Amniotic epithelial cell (primary cell): Measurements from ENCODE around the gene COMTD1.

ENCODE experiments used
- DNase-seq: peaks from one replicate; pipeline ENCODE4 v3.0.0-alpha.2; 2010; ENCODE audit warnings: low read depth

COMTD1 gene

DNA sequence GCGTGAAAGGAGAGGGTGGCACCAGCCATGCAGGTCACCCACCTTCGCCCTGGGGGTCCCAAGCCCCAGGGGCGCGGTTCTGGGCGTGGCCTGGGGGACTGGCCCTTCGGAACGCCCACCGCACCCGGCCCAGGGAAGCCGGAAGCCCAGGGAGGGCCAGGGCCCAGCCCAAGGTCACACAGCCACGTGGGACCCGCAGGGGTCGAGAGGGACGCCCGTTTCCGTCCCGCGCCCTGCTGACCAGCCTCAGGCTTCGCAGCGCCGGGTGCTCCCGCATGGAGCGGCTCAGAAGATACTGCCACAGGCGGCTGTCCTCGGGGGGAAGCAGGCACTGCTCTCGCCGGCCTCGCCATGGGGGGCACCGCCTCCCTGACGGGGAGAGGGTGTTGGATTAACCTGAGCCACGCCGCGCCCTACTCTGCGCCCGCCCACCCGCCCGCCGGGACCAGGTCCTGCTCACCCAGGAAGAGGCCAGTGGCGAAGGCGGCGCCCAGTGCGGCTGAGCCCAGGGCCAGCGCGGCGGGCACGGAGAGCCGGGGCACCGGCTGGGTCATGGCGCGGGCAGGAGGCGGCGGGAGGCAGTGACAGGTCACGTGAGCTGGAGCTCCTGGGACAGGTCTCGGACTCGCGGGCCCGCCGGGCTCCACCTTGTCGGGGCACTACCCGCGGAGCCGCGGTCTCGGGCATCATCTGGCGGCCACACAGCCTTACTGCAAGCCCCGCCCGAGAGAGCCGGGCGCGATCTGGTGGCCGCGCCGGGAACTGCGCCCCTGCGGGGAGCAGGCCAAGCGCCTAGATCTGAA lies at the start of gene COMTD1:
Gene COMTD1 (minus strand): TSS at position 583 of the 803 bp plus-strand sequence. CDS start 29 bp downstream, at position 554.
- DNase-seq: peak; percentile 72

DNA sequence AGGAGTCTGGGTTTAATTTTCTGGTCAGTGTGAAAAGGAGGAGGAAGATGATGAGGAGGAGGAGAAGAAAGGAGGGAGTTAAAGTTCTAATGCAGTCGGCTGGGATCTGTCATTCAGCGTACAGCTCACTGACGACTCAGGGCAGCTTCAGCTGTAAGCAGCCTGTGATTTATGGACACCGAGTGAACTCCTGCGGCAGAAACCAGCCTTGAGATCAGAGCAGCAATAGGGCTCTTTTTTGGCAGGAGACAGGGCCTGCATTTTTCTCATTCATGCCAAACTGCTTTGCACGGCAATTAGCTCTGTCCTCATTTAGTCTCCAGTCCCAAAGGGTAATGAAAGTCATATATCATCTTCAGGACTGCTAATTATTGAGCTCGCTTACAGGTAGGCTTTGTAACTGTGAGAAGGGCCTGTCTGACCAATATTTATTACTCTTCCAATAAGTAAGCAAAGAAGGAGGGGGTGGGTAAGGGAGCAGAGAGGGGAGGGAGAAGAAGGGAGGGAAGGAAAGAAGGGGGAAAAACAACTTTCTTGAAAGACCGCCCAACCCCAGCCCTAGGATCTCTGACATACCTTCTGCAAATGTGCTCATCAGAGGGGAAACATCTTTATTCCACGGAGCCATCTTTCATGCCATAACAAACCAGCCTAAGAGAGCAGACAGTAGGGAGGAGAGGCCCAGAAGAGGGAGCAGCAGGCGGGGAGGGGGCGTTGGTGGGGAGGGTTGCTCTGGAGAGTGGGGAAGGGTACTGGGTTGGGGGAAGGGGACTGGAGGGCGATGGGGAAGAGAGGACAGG lies 48.1 kb upstream of the COMTD1 start:
- peak; percentile 77 for DNase-seq

DNA sequence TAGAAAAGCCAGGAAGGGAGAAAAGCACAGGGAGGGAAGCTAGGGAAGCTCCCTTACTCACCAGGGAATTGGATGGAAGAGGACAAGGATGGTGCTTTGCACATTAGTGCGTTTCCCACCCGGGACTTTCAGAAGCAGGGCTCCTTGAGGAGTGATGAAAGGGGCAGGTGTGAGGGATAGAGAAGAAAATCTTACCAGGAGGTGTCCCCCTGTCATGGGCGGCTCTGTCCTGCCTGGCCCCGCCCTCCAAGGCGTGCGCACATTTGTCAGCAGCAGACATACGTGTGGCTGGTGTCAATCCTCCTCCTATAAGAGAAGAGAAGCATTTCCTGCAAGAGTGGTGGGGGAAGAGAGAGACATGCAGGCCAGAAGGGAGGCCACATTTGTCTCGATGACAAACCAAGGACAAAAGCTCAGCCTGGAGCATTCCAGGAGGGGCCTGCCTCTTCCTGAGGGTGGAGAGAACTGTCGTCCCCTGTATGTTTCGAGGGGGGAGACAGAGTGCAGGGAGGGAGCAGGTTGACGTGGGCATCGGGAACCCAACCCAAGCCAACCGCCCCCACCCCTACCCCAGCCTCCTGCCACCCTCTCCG lies 47.4 kb upstream of the COMTD1 start:
- DNase-seq: no peak

GRCh38 chr10:75281974-75282373 lies 46.2 kb upstream of the COMTD1 start:
- no peak for DNase-seq

- no peak for DNase-seq
These were observed 44.5 kb upstream of the COMTD1 start for GRCh38 chr10:75280236-75280635.

DNA sequence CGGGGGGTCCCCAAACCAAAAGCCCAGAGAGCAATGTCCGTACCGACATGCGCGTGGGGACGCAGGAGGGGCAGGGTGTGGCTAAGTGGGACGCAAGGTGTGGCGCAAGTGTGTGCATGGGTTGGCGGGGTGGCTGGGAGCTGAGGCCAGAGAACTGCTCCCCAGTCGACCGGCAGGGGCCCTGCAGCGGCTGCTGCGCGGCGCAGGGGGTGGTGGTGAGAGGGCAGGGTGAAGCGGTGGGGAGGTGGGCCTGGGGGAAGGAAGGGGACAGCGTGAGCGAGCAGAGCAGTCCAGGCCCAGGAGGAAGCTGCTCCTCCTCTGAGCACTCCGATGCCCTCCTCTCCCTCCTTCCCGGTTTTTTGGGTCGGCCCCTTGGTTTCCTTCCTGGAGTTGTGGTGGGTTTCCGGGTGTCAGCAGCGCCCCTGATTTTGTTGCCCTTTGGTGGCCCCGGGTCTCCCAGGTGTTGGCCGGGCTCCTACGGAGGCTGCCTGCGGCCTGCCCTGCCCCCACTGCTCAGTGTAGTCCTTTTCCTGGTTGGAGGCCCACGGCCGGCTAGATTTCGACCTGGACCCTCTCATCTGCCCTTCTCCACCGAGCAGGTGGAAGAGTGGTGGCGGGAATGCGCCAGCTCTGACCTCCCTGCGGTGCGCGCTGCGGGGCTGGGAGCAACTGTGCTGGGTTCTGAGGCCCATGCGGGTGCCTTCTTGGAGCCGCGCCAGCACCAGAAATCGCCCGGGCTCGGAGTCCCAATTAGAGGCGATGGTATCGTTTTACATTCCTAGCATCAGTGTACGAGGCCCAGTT lies 40.5 kb upstream of the COMTD1 start:
- no peak for DNase-seq

DNA sequence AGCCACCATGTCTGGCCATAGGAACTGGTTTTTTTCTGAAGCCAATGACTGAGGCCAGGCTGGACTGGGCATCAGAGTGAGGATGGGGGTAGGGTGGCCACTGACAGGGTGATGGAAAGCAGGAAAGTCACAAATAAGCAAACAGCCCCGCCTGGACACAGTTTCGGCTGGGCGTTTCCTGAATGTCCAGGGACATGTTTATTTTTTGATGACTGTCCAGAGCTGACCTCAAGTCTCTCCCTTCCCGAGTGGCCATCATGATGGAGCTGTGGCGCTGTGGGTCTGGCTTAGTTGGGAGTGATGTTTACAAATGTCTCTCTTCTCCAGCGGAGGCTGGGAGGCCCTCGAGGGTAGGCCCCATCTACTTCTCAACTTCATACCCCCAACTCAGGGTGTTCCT lies 37.1 kb upstream of the COMTD1 start:
- DNase-seq: no peak

DNA sequence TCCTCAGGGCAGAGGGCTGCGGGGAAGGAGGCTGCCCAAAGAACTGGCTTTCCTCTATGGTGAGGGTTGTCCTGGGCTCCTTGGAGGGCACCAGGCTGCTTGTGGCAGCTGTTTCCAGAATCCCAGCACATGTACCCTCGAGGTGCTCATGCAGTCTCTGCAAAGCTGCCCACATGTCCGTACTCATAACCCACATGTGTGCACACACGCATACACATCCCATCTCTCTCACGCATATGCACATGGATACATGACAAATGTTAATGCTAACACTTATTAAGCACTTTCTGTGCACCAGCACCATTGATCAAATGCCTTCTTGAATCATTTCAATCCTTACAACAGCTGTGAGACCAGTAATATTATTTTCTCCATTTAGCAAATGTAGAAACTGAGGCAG lies 36.3 kb upstream of the COMTD1 start:
- DNase-seq: no peak

GRCh38 chr10:75269605-75270004 lies 33.8 kb upstream of the COMTD1 start:
- no peak for DNase-seq

GRCh38 chr10:75266945-75267344 lies 31.2 kb upstream of the COMTD1 start:
- peak; percentile 16 for DNase-seq

DNA sequence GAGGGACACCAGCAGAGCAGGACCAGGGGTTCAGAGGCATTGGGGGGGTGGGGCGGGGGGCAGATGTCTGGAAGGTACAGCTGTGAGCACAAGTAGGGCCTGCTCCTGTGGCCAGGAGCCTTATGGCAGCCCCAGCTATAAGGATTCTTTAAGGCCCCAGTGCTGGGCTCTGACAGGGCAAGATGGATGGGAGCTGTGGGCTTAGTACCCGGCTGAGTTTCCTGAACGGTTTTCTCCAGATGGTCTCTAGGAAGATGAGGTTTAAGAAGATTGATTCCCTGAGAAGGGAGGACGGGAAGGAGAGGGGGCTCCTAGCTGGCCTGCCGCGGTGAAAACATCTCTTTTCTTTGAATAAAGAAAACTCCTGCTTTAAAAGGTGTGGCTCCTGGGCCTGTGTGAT lies 30.1 kb upstream of the COMTD1 start:
- no peak for DNase-seq

DNA sequence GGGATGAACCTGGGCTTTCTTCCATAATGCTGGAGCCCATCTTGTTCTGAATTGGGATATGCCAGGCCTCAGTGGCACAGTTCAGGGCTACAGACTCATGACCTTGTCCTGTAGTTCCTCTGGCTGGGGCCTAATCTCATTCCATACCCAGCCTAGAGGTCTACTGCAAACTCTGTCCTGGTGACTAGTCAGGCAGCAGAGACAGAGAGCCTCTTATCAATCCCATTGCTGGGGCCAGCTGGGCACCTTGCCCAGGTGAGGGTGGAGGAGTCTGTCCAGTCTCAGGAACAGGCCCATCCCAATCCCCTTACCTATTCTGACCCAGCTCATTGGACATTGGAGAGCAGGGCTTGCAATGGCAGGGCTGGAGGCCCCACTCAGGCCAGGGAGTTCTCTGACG lies 28.0 kb upstream of the COMTD1 start:
- no peak for DNase-seq

DNA sequence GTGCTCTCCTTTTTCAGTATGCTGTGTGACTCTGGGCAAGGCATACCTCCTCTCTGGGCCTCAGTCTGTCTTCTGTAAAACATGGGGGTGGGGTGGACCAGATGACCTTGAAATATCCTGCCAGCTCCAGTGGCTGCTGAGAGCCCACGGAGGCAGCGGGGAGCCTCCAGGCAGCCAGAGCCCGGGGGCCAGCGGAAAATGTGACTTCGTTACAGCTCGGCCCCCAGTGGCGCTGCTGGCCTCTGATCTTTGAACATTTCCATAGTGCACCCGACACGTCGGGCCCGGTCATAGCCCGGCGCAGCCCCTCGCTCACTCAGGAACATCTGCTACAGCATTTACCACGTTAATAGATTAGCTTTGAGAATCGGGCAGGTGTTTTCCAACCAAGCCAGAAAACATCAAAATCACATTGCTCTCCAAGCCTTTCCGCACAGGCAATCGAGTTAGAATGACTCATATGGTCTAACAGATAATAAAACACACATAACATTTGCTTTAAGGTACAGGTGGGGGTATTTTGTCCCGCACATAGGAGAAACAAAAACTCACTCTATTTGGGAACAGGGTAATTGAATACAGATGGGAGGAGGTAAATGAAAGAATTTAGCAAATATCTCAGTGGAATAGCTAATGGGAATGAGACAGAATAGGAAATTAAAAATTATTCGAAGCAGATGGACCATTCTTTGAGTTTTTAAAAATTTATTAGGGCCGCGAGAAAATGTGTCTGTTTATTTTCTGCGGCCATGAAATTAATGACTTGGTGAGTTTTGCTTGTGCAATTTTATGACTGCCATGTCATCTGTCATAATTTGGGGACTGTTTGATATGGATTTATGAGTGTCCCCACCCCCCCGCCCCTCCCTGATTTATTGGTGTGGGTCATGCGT lies 26.3 kb upstream of the COMTD1 start:
- no peak for DNase-seq

DNA sequence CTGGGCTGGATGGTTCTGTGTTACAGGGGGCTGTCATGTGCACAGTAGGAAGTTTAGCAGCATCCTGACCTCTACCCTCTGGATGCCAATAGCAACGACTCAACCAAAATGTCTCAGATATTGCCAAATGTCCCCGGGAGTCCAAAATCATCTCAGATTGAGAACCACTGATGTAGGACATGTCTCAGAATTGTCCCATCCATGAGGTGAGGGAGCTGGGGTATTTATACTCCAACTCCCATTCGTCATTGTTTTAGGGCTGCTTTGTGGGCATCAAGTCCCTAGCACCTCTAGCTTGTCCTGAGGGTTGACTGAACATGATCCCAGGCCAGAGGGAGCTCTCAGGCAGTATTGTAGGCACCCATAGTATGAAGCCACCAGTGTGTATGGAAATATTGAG lies 25.2 kb upstream of the COMTD1 start:
- no peak for DNase-seq

DNA sequence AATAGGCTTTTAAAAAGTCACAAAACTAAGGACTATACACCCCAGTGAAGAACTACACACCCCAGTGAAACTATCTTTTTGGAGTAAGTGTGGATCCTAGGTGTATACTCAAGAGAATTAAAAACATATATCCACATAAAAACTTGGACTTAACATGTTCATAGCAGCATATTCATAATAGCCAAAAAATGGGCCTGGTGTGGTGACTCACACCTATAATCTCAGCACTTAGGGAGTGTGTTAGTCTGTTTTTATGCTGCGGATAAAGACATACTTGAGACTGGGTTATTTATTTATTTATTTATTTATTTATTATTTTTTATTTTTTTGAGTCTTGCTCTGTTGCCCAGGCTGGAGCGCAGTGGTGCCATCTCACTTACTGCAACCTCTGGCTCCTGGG lies 19.0 kb upstream of the COMTD1 start:
- no peak for DNase-seq

DNA sequence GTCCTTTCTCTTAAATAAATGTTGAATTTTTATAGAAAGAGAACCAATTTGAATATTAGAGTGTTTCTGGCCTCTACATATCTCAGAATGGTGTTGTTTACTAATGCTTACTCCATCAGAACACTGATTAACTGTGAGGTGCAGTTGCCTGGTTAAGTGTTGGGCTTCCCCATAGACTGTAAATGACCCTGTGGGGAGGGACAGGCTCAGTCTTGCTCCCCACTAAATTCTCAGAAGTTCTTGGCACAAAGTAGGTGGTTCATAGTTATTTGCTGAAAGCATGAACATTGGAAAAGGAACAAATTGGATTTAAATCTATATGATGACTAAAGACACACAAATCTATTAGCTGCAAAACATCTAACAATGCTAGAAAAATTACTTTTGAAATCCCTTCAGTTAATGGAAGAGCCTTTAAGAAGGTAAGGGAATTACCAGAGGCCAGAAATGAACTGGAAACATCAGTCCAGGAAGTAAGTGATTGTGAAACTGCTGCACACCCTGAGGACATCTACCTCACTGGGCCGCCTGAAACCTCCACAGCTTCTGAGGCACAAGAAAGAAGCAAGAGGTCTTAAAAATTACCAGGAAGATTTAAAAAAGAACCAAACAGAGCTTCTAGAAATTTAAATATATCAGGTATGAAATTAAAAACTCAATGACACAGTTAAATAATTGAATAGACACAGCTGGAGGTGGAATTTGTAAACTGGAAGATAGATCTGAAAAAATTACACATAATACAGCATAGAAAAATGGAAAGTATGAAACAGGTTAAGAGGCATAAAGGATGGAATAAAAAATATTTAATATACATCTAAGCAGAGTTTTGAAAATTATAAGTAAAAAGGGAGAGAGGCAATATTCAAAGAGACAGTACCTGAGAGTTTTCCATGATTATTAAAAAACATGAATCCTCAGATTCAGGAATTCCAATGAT lies 17.8 kb upstream of the COMTD1 start:
- DNase-seq: no peak

- no peak for DNase-seq
These were observed 15.2 kb upstream of the COMTD1 start for GRCh38 chr10:75250934-75251333.

DNA sequence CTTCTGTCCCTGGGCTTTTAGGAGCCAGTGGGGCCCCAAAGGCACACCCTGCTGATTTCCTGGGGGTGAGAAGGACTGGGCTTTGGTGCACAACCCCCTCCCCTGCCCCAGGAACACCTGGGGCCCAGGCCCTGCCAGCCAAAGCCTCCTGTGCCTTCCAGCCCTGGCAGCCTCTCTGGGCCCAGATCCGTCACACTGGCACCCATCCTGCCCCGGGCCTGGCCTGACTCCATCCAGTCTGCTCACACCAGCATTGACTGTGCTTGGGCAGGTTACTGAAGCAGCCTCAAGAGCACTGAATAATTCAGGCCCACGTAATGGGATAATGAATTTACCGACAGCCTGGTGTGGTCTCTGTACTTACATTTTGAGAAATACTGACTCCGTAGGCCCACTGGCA lies 12.0 kb upstream of the COMTD1 start:
- DNase-seq: no peak

GRCh38 chr10:75246506-75246905 lies 10.7 kb upstream of the COMTD1 start:
- no peak for DNase-seq
